ENCODE measurements around the gene OR2T12. TPM values are rescaled to one million over a fixed set of nuclear protein-coding genes. Genes with fewer than 3 reads are reported as not detected.

OR2T12 gene, protein sequence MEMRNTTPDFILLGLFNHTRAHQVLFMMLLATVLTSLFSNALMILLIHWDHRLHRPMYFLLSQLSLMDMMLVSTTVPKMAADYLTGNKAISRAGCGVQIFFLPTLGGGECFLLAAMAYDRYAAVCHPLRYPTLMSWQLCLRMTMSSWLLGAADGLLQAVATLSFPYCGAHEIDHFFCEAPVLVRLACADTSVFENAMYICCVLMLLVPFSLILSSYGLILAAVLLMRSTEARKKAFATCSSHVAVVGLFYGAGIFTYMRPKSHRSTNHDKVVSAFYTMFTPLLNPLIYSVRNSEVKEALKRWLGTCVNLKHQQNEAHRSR
- total RNA-seq, result not detected
- not detected for total RNA-seq (2013)

DNA sequence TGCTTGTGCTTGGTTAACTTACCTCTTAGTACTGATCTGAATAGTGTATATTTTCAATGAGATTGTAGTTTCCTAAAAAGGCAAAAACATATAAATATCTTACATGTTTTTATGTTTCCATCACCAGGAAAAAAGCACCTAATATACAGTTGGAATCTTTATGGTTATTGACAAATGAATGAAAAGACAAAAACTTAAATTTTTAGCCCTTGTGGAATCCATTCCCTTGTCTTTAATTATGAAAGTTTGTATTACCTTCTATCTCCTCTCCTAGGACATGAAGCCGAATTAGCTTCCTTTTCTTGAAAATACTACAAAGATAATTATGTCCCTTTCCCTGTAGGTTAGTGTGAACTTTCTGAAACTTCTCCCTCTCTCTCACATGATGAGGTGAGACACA is at the start of gene OR2T12:
OR2T12 (minus strand) TSS at position 101 of the 400 bp plus-strand sequence. CDS start 7,846 bp downstream, outside the sequence.
- no peaks in the 10 kb centered on the region for H3K36me3 ChIP-seq (ENCODE audit: control insufficient read depth, insufficient read depth, low read length)
- no peaks in the 10 kb centered on the region for H3K9me3 ChIP-seq (ENCODE audit: control insufficient read depth, insufficient read depth, low read length)
- ATAC-seq (no peak), DNase-seq (no peak)
- no peak within 1 kb of the TSS for H3K27ac ChIP-seq (ENCODE audit: low read length)
- no peaks in the 10 kb centered on the region for H3K4me1 ChIP-seq (ENCODE audit: control insufficient read depth, insufficient read depth, low read length)
- no peak within 1 kb of the TSS for H3K4me3 ChIP-seq (ENCODE audit: low read length)
- TF ChIP-seq, protein P1, sequence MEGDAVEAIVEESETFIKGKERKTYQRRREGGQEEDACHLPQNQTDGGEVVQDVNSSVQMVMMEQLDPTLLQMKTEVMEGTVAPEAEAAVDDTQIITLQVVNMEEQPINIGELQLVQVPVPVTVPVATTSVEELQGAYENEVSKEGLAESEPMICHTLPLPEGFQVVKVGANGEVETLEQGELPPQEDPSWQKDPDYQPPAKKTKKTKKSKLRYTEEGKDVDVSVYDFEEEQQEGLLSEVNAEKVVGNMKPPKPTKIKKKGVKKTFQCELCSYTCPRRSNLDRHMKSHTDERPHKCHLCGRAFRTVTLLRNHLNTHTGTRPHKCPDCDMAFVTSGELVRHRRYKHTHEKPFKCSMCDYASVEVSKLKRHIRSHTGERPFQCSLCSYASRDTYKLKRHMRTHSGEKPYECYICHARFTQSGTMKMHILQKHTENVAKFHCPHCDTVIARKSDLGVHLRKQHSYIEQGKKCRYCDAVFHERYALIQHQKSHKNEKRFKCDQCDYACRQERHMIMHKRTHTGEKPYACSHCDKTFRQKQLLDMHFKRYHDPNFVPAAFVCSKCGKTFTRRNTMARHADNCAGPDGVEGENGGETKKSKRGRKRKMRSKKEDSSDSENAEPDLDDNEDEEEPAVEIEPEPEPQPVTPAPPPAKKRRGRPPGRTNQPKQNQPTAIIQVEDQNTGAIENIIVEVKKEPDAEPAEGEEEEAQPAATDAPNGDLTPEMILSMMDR (IDR thresholded peaks at IDR 0.05), result no peak
- no CpG with 5 or more reads among the region's 1 CpG for WGBS (ENCODE audit: insufficient coverage)
- Mint-ChIP-seq H3K4me3 (no peak within 1 kb of the TSS), H3K27ac (no peak within 1 kb of the TSS), H3K27me3 (ENCODE audit: low read depth in 2 of 2) (no peaks in the 10 kb centered on the region), H3K4me1 (no peaks in the 10 kb centered on the region), H3K9me3 (peaks cover 3 to 10% of the 10 kb centered on the region in 2 donors), H3K36me3 (no peaks in the 10 kb centered on the region)
- intact Hi-C loops (cut with micrococcal nuclease), result no loop called here
- no peaks in the 10 kb centered on the region for H3K27me3 ChIP-seq (ENCODE audit: control insufficient read depth, insufficient read depth, low read length)

DNA sequence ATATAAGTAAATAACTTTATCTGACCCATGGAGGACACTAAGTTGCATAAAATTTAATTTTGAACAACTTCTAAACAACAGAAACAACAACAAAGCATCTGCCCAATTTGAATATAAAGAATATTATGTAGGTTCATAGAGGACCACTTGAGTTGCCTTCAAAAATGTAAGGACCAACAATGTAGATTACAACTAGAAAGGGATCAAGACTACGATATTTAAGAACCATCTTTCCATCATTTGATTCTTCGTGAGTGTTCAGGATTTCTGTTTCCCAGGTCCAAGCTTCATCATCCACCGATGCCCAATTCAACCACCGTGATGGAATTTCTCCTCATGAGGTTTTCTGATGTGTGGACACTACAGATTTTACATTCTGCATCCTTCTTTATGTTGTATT is 45.3 kb upstream of the OR2T12 start, which contains the start of gene OR14C36:
OR14C36 (plus strand) TSS at position 301 of the 400 bp plus-strand sequence; CDS start at position 301, 0 bp downstream.
- no peak within 1 kb of the TSS for H3K27ac Mint-ChIP-seq
- Histone ChIP-seq H3K9me3 (ENCODE audit: control insufficient read depth, insufficient read depth, low read length) (no peaks in the 10 kb centered on the region), H3K27ac (ENCODE audit: low read length) (no peak within 1 kb of the TSS), H3K36me3 (ENCODE audit: control insufficient read depth, insufficient read depth, low read length) (no peaks in the 10 kb centered on the region), H3K4me3 (ENCODE audit: low read length) (no peak within 1 kb of the TSS), H3K4me1 (ENCODE audit: control insufficient read depth, insufficient read depth, low read length) (no peaks in the 10 kb centered on the region), H3K27me3 (ENCODE audit: control insufficient read depth, insufficient read depth, low read length) (no peaks in the 10 kb centered on the region)
- peaks cover 0 to 3% of the 10 kb centered on the region in 2 donors for H3K27me3 Mint-ChIP-seq (ENCODE audit: low read depth in 2 of 2)
- H3K4me1 Mint-ChIP-seq, result no peaks in the 10 kb centered on the region
- WGBS (ENCODE audit: insufficient coverage), result 85% methylated on average over 3 of the region's 4 CpGs
- no peak within 1 kb of the TSS for H3K4me3 Mint-ChIP-seq
- H3K36me3 Mint-ChIP-seq, result no peaks in the 10 kb centered on the region
- intact Hi-C loops (cut with micrococcal nuclease), result no loop called here
- TF ChIP-seq, protein P1 (IDR thresholded peaks at IDR 0.05), result no peak
- DNase-seq (no peak), ATAC-seq (no peak)
- H3K9me3 Mint-ChIP-seq, result no peaks in the 10 kb centered on the region

DNA sequence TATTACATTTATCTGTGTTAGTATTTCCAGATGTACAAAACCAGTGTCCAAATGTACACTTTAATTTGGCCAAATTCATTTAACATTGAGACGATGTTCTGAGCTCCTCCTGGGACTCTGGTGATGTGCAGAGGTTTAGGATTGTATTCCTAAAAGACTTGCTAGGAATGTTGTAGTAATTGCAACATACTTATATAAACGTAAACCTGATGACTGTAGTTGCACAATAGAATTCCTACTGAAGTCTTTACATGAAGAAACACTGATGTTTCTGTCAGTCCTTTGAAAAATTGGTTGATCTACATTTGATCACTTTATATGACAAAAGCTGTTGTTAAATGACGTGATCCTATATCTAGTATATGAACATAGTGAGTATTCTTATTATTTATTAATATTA is 40.2 kb upstream of the OR2T12 start:
- H3K9me3 Mint-ChIP-seq, result no peaks in the 10 kb centered on the region

More for the DNA sequence above, 40.2 kb upstream of the OR2T12 start:
- H3K4me3 Mint-ChIP-seq, result no peak overlapping the region
- no peak overlapping the region for H3K27ac Mint-ChIP-seq
- Histone ChIP-seq H3K36me3 (ENCODE audit: control insufficient read depth, insufficient read depth, low read length) (no peaks in the 10 kb centered on the region), H3K27me3 (ENCODE audit: control insufficient read depth, insufficient read depth, low read length) (no peaks in the 10 kb centered on the region), H3K4me1 (ENCODE audit: control insufficient read depth, insufficient read depth, low read length) (no peaks in the 10 kb centered on the region), H3K4me3 (ENCODE audit: low read length) (no peak overlapping the region), H3K27ac (ENCODE audit: low read length) (no peak overlapping the region), H3K9me3 (ENCODE audit: control insufficient read depth, insufficient read depth, low read length) (no peaks in the 10 kb centered on the region)
- DNase-seq (no peak), ATAC-seq (no peak)
- TF ChIP-seq, protein P1 (IDR thresholded peaks at IDR 0.05), result no peak
- no peaks in the 10 kb centered on the region for H3K4me1 Mint-ChIP-seq
- intact Hi-C loops (cut with micrococcal nuclease), result no loop called here
- 79% methylated on average over 2 of the region's 3 CpGs for WGBS (ENCODE audit: insufficient coverage)
- no peaks in the 10 kb centered on the region for H3K27me3 Mint-ChIP-seq (ENCODE audit: low read depth in 2 of 2)
- H3K36me3 Mint-ChIP-seq, result no peaks in the 10 kb centered on the region
